GM10266 (cell line): ENCODE results near the gene AVP.
A peak's percentile ranks its signal among the peaks of the same experiment; 100 is the strongest.

ENCODE experiments used
- DNase-seq: peaks from one replicate; pipeline ENCODE4 v3.0.0; 2012; ENCODE audit errors: extremely low spot score
- TF ChIP-seq, protein P1 (sequence below): IDR thresholded peaks from 2 replicates; pipeline ENCODE4 v1.5.1; 2012; ENCODE audit warnings: mild to moderate bottlenecking, low read depth; ENCODE audit not compliant: control insufficient read depth, insufficient read depth; ENCODE audit errors: missing control alignments

The AVP gene

GRCh38 chr20:3115190-3116107 is 30.9 kb upstream of the AVP start:
- DNase-seq = peak; percentile 82
- TF ChIP-seq, protein P1, sequence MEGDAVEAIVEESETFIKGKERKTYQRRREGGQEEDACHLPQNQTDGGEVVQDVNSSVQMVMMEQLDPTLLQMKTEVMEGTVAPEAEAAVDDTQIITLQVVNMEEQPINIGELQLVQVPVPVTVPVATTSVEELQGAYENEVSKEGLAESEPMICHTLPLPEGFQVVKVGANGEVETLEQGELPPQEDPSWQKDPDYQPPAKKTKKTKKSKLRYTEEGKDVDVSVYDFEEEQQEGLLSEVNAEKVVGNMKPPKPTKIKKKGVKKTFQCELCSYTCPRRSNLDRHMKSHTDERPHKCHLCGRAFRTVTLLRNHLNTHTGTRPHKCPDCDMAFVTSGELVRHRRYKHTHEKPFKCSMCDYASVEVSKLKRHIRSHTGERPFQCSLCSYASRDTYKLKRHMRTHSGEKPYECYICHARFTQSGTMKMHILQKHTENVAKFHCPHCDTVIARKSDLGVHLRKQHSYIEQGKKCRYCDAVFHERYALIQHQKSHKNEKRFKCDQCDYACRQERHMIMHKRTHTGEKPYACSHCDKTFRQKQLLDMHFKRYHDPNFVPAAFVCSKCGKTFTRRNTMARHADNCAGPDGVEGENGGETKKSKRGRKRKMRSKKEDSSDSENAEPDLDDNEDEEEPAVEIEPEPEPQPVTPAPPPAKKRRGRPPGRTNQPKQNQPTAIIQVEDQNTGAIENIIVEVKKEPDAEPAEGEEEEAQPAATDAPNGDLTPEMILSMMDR = peak; percentile 50

GRCh38 chr20:3111995-3112394 is 27.5 kb upstream of the AVP start:
- no peak for DNase-seq
- TF ChIP-seq, protein P1 = no peak

GRCh38 chr20:3111507-3111906 is 27.0 kb upstream of the AVP start:
- TF ChIP-seq, protein P1 = no peak
- DNase-seq = no peak

- DNase-seq = no peak
- TF ChIP-seq, protein P1 = no peak
Measured at GRCh38 chr20:3109350-3110302, 25.1 kb upstream of the AVP start.

DNA sequence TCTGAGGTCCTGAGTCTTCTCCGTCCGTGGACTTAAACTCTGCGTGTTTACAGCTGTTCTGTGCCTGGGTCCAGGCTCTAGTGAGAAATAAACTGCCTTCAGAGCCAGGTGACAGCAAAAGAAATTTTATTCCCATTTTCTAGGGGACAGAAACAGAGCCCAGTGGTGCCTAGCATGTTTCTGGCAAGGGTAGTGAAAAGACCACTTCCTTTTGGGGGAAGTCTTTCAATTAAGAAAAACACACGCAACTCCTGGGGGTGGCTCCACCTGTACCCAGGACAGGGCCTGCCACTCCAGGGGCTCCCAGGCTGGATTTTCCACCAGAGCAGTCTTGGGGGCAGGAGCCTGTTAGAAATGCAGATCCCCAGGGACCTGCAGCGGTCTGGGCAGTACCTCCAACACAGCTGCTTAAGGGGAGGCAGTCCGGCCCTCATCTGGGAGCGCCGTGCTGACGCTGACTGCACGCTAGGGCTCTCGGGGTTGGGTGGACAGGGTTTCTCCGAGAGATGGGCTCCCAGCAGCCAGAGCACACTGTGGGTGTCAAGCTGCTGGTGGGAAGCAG is 23.0 kb upstream of the AVP start:
- TF ChIP-seq, protein P1 = no peak
- DNase-seq = no peak

DNA sequence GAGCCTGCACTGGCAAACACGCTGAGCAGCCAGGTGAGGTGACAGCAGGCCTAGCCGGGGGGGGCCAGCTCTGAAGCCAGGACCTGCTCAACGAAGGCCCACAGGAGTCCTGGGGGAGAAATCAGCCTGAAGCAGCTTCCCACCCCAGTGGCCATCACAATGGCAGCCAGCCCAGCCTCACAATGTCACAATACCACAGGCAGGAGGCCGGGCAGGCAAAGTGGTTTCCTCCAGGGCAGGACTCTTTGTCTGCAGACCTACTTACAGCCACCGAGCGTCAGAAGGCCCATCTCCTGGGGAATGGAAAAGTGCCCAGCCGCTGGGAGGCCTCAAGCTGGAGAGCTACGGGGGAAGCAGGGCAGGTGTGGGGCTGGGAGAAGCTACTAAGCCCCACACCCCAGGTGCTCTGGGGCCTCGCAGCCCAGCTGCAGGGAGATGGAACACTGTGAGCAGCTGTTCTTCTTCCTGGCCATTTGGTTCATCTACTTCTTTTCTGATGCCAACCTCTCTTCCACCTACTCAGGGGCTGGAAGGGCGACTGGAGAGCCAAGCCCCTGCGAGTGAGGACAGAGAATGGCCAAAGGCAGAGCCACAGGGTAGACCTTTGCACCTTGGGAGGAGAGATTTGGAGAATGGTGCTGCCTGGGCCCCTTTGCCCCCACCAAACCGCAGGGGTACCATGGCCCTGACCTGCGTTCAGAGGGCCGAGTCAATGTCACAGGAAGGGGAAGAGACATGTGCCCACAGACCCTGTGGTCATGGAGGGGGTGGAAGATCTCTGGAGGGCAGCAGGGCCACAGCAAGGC is 22.3 kb upstream of the AVP start:
- no peak for DNase-seq
- TF ChIP-seq, protein P1 = no peak
